ENCODE results near the gene CEND1.

CEND1 gene

GRCh38 chr11:794766-795633 lies 5.1 kb upstream of the CEND1 start:
- DNase-seq (ENCODE audit: low read depth in 2 of 2) = no peak

GRCh38 chr11:794013-794765 lies 4.3 kb upstream of the CEND1 start:
- no peak for DNase-seq (ENCODE audit: low read depth in 2 of 2)

GRCh38 chr11:793556-793955 lies 3.7 kb upstream of the CEND1 start:
- no peak for DNase-seq (ENCODE audit: low read depth in 2 of 2)

GRCh38 chr11:792873-793272 lies 3.0 kb upstream of the CEND1 start:
- DNase-seq (ENCODE audit: low read depth in 2 of 2) = no peak

- DNase-seq (ENCODE audit: low read depth in 2 of 2) = no peak
Measured at GRCh38 chr11:792535-792821, 2.6 kb upstream of the CEND1 start.

- DNase-seq (ENCODE audit: low read depth in 2 of 2) = no peak
Measured at GRCh38 chr11:791658-792534, 2.0 kb upstream of the CEND1 start.

GRCh38 chr11:790721-791564 lies 1.1 kb upstream of the CEND1 start:
- no peak for DNase-seq (ENCODE audit: low read depth in 2 of 2)

GRCh38 chr11:788953-789940 lies 643 bp downstream of the CEND1 start:
- DNase-seq (ENCODE audit: low read depth in 2 of 2) = no peak

- no peak for DNase-seq (ENCODE audit: low read depth in 2 of 2)
Measured at GRCh38 chr11:788009-788640, 1.8 kb downstream of the CEND1 start.

GRCh38 chr11:787084-787675 lies 2.7 kb downstream of the CEND1 start:
- DNase-seq (ENCODE audit: low read depth in 2 of 2) = no peak

- no peak for DNase-seq (ENCODE audit: low read depth in 2 of 2)
Measured at GRCh38 chr11:786235-787083, 3.4 kb downstream of the CEND1 start.

GRCh38 chr11:783581-784015 lies 6.3 kb downstream of the CEND1 start:
- peak in 1 of 2 donors; percentile 38 for DNase-seq (ENCODE audit: low read depth in 2 of 2)

GRCh38 chr11:782264-783174 lies 7.4 kb downstream of the CEND1 start:
- no peak for DNase-seq (ENCODE audit: low read depth in 2 of 2)

- no peak for DNase-seq (ENCODE audit: low read depth in 2 of 2)
Measured at GRCh38 chr11:779955-780532, 9.8 kb downstream of the CEND1 start.

- DNase-seq (ENCODE audit: low read depth in 2 of 2) = no peak
Measured at GRCh38 chr11:778976-779954, 10.6 kb downstream of the CEND1 start.

Data from stimulated activated CD4-positive, alpha-beta T cell treated with anti-CD3 and anti-CD28 coated beads, Interleukin-4, amount 100 ng/mL, for 48 hours (primary cell).